Activated T-helper 1 cell treated with anti-CD3 and anti-CD28 coated beads, Interleukin-12 subunit alpha, Interleukin-12 subunit beta, Interleukin-2, Interleukin-4 antibody, amounts not matched to agents 30 ng/mL and 10 ng/mL and 1 ng/mL, durations not matched to agents 14 hours and 24 hours and 36 hours (primary cell): Measurements from ENCODE around the gene PPIL6. TPM values are rescaled to one million over a fixed set of nuclear protein-coding genes. Genes with fewer than 3 reads are reported as not detected.

ENCODE experiments used
- DNase-seq: peaks from one replicate; pipeline ENCODE4 v3.0.0; 2021; ENCODE audit warnings: low spot score
- H3K27ac Mint-ChIP-seq: one replicate; pipeline ENCODE4 v1.8.0; 2021; ENCODE audit warnings: mild to moderate bottlenecking, mixed read lengths
- H3K27me3 Mint-ChIP-seq: one replicate; pipeline ENCODE4 v1.8.0; 2022; ENCODE audit warnings: mild to moderate bottlenecking, moderate library complexity, mixed read lengths; ENCODE audit not compliant: insufficient read depth
- H3K36me3 Mint-ChIP-seq: one replicate; pipeline ENCODE4 v1.8.0; 2021; ENCODE audit warnings: low read depth, mixed read lengths
- H3K4me1 Mint-ChIP-seq: one replicate; pipeline ENCODE4 v1.8.0; 2021; ENCODE audit warnings: low read depth, mixed read lengths
- H3K4me3 Mint-ChIP-seq: one replicate; pipeline ENCODE4 v1.8.0; 2021; ENCODE audit warnings: mild to moderate bottlenecking, moderate library complexity, mixed read lengths
- H3K9me3 Mint-ChIP-seq: one replicate; pipeline ENCODE4 v1.8.0; 2021; ENCODE audit warnings: mixed read lengths
- intact Hi-C: fragments of 100-400 bp; cut with micrococcal nuclease; formaldehyde crosslinking; loops from one replicate; pipeline ENCODE4 v1.15.1; 2024
- total RNA-seq: library from RNA; stranded (reverse); gene quantifications from 2 replicates; pipeline ENCODE4 v1.2.3, GENCODE V29; 2022

Gene PPIL6
- 0.13 and 0.29 TPM in 2 replicates for total RNA-seq

DNA sequence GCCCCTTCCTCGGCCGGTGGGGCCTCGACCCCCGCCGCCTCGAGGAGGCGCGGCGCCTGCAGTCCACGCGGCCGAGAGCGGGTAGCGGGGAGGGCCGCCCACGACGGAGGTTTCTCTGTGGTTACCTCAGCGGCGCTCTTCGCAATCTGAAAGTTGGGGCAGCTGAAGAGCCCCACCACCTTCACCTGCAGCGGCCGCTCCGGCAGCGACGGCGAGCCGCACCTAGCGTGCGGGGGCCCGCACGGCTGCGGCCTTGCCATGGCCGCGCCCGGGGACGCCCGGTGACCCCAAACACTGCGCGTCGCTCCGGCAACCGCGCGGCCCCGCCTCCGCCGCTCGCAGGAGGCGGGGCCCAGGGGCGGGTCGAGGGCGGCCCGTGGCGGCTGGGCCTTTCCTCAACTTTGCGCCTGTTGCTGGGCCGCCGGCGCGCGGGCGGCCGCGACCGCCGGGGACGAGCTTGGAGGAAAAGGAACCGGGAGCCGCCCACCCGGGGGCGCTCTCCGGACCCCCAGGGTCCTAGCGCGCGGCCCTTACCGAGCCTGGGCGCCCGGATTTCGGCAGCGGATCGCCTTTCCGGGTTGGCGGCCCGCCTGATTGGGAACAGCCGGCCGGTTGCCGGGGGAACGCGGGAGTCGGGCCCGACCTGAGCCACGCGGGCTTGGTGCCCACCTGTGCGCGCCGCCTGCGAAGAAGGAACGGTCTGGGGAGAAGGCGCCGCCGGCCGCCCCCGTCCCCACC lies at the start of gene PPIL6, which contains the start of gene SMPD2:
Gene PPIL6, minus strand, starts transcription at position 298 of the 738 bp plus-strand sequence. Its CDS starts 38 bp downstream, at position 260.
Gene SMPD2, plus strand, starts transcription at position 394 of the 738 bp plus-strand sequence. CDS start 398 bp downstream, outside the sequence.
- Mint-ChIP-seq H3K27me3 (peaks cover 5% of the 10 kb centered on the region), H3K4me1 (peaks cover 23% of the 10 kb centered on the region), H3K27ac (peak within 1 kb of the TSS; percentile 91), H3K36me3 (peaks cover 13% of the 10 kb centered on the region), H3K9me3 (no peaks in the 10 kb centered on the region), H3K4me3 (peak within 1 kb of the TSS; percentile 88)
- intact Hi-C loops, result loop anchor here (1.0 to 5.0 kb wide), 7 partner anchors 15 to 343 kb away; partner anchors contain the start of genes AK9, CEP57L1, FIG4 and MICAL1
- DNase-seq, result peak; percentile 79

DNA sequence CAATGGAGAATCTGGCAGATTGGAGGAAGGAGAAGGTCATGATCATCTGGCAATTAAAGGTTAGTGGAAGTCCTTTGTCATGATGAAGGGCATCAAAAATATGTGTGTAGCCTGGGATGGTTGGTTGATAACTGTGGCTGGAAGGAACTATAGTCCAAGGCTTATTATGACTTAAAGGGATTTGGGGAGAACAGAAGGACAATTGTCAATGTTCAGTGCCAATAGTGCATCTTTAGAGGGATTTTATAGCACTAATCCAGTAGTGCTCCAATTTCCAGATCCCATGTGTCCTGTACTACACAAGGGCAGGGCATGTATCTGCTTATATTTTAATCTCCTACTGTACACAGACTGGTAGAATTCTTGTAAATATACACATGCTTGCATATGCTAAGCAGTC lies 47.6 kb upstream of the PPIL6 start:
- Mint-ChIP-seq H3K4me1 (peaks cover 27% of the 10 kb centered on the region), H3K27ac (no peak overlapping the region), H3K9me3 (no peaks in the 10 kb centered on the region), H3K27me3 (peaks cover 1% of the 10 kb centered on the region), H3K36me3 (no peaks in the 10 kb centered on the region), H3K4me3 (no peak overlapping the region)
- DNase-seq, result no peak
- intact Hi-C loops, result no loop called here

DNA sequence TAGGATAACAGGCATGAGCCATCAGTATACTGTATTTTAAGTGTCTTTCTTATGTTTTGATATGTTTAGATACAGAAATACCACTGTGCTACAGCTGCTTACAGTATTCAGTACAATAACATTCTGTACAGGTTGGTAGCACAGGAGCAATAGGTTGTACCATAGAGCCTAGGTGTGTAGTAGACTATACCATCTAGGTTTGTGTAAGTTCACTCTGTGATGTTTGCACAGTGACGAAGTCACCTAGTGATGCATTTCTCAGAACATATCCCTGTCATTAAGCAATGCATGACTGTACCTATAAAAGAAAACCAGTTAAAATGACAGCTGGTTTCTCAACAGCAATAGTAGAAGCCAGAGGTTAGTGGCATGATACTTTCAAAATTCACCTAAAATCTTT lies 45.6 kb upstream of the PPIL6 start:
- Mint-ChIP-seq H3K4me3 (no peak overlapping the region), H3K4me1 (peaks cover 27% of the 10 kb centered on the region), H3K27ac (no peak overlapping the region), H3K27me3 (peaks cover 1% of the 10 kb centered on the region), H3K36me3 (peaks cover 10% of the 10 kb centered on the region), H3K9me3 (no peaks in the 10 kb centered on the region)
- intact Hi-C loops, result no loop called here
- no peak for DNase-seq

DNA sequence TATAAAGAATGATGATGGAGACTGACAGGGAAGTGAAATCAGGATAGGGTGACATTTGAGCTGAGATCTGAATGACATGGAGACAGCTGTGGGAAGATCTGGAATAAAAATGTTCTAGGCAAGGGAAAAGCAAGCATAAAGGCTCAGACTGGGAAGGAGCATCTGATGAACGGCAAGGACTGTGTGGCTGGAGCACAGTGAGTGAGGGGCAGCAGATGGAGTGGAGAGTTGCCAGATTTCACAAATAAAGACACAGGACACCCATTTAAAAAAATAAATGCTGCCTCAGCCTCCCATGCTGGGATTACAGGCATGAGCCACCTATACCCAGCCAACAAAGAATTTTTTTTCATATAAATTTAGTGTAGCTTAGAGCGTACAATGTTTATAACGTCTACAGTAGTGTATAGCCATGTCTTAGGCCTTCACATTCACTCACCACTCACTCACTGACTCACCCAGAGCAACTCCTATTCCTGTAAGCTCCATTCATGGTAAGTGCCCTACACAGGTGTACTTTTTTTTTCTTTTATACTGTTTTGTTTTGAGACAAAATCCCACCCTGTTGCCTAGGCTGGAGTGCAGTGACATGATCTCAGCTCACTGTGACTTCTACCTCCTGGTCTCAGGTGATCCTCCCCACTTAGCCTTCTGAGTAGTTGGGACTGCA lies 45.0 kb upstream of the PPIL6 start:
- intact Hi-C loops, result no loop called here
- no peak overlapping the region for H3K4me3 Mint-ChIP-seq

DNA sequence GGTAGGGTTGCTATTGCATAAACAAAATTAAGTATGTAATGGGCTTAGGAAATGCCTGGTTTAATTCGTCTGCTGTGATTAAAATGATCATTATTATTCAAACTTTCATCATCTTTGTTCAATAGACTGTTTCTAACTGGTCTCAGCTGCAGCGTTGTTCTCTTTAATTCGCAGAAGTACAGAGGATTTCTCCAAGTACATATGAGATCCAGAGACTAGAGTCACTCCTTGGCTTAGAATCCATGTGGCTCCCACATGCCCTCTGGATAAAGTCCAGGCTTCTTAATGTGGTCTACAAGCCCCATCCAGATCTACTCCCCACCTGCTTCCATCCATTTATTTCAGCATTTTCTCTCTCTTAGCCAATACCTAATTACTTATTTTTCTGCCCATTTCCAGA lies 43.7 kb upstream of the PPIL6 start:
- Mint-ChIP-seq H3K4me3 (peak overlapping the region; percentile 53), H3K9me3 (no peaks in the 10 kb centered on the region), H3K27me3 (peaks cover 1% of the 10 kb centered on the region), H3K36me3 (peaks cover 24% of the 10 kb centered on the region), H3K4me1 (peaks cover 37% of the 10 kb centered on the region), H3K27ac (no peak overlapping the region)
- intact Hi-C loops, result loop anchor here (5.0 kb wide), 4 partner anchors 33 to 1662 kb away; partner anchors contain the start of genes SCML4 and SEC63
- no peak for DNase-seq

More for the DNA sequence above, 45.0 kb upstream of the PPIL6 start:
- Mint-ChIP-seq H3K27me3 (peaks cover 1% of the 10 kb centered on the region), H3K36me3 (peaks cover 16% of the 10 kb centered on the region), H3K9me3 (no peaks in the 10 kb centered on the region), H3K27ac (no peak overlapping the region), H3K4me1 (peaks cover 27% of the 10 kb centered on the region)
- DNase-seq, result no peak

DNA sequence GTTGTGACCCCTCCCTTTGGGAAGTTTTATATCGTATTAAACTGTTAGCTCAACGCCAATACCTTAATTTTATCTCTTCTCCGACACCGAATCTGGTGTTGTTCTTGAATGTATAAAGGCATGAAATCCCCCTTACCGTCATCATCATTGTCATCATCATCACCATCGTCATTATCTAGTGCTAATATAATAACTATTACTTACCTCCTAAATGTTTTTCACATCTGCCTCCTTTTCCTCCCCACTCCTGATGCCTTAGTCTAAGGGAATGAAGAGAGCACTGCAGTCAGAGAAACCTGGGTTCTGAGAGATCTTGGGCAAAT lies 43.3 kb upstream of the PPIL6 start:
- Mint-ChIP-seq H3K4me3 (peak overlapping the region; percentile 53), H3K27me3 (peaks cover 1% of the 10 kb centered on the region), H3K27ac (peak overlapping the region; percentile 16), H3K36me3 (peaks cover 28% of the 10 kb centered on the region), H3K4me1 (peaks cover 41% of the 10 kb centered on the region), H3K9me3 (no peaks in the 10 kb centered on the region)
- intact Hi-C loops, result loop anchor here (1.0 to 5.0 kb wide), 12 partner anchors 28 to 1661 kb away; partner anchors contain the start of genes AK9, CDC40, CEP57L1 and FIG4
- no peak for DNase-seq

DNA sequence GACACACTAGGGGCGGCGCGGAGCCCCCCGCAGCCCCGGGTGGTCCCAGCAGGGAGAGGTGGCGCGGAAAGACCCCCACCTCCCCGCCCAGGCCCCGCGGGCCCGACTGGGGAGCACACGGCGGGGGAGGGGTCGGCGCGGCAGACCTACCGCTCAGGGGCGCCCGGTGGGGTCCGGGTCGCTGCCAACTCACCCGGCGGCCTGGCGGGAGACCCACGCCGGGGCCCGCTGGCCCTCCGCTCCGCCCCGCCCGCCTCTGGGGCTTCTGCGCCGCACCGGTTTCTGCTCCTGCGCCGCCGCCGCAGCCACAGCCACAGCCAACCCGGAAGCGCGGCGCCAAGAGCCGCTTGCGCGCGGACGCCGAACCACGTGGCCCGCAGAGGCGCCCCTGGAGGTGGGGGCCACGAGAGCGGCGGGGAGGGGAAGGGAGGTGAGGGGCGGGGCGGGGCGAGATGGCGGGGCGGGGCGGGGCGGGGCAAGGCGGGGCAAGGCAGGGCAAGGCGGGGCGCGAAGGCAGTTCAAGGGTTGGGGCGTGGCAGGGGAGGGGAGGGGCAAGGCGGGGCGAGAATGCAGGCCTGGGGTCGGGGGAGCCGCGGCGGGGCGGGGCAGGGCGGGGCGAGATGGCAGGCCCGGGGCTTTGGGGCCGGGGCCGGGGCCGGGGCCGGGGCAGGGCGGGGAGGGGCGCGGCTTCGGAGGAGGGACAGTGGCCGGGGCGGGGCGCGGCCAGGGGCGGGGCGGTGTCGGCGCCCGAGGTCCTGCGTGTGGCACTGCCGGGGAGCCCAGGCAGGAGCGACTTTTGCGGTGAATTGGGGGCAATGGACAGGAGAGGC lies 42.7 kb upstream of the PPIL6 start, which contains the start of gene ZBTB24:
Gene ZBTB24, minus strand, starts transcription at position 315 of the 830 bp plus-strand sequence. CDS start 1,193 bp downstream, outside the sequence.
- no peaks in the 10 kb centered on the region for H3K9me3 Mint-ChIP-seq
- H3K4me3 Mint-ChIP-seq, result peak within 1 kb of the TSS; percentile 98
- H3K27ac Mint-ChIP-seq, result peak within 1 kb of the TSS; percentile 92
- peaks cover 1% of the 10 kb centered on the region for H3K27me3 Mint-ChIP-seq
- peaks cover 33% of the 10 kb centered on the region for H3K36me3 Mint-ChIP-seq
- peak; percentile 87 for DNase-seq
- intact Hi-C loops, result loop anchor here (1.0 to 5.0 kb wide), 12 partner anchors 28 to 1661 kb away; partner anchors contain the start of genes AK9, CDC40, CEP57L1 and FIG4
- peaks cover 47% of the 10 kb centered on the region for H3K4me1 Mint-ChIP-seq

DNA sequence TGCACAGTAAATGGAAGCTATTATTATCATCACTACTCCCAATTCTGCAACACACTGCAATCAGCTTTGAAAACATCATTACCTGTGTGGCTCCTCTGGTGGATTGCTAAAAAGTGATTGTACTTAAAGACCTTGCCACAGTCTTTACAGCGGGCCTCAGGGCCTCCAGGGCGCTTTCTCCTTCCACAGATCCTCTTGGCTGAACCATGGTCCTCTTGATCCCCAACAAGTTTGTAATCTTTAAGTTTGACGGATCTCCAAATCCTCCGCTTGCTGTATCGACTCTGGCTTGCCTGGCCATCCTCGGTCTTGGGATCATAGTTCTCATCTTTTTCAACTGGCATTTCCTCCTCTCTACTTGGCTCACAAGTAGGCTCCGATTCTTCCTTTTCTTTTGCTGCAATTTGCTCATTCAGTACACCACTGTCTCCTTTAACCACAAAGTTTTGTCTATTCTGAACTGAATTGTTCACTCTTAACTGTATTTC lies 40.6 kb upstream of the PPIL6 start:
- Mint-ChIP-seq H3K4me3 (peak overlapping the region; percentile 98), H3K4me1 (peaks cover 65% of the 10 kb centered on the region), H3K27me3 (no peaks in the 10 kb centered on the region), H3K27ac (peak overlapping the region; percentile 59), H3K9me3 (no peaks in the 10 kb centered on the region), H3K36me3 (peaks cover 47% of the 10 kb centered on the region)
- DNase-seq, result no peak
- intact Hi-C loops, result loop anchor here (5.0 kb wide), 4 partner anchors 36 to 1659 kb away; partner anchors contain the start of genes SCML4 and SEC63

DNA sequence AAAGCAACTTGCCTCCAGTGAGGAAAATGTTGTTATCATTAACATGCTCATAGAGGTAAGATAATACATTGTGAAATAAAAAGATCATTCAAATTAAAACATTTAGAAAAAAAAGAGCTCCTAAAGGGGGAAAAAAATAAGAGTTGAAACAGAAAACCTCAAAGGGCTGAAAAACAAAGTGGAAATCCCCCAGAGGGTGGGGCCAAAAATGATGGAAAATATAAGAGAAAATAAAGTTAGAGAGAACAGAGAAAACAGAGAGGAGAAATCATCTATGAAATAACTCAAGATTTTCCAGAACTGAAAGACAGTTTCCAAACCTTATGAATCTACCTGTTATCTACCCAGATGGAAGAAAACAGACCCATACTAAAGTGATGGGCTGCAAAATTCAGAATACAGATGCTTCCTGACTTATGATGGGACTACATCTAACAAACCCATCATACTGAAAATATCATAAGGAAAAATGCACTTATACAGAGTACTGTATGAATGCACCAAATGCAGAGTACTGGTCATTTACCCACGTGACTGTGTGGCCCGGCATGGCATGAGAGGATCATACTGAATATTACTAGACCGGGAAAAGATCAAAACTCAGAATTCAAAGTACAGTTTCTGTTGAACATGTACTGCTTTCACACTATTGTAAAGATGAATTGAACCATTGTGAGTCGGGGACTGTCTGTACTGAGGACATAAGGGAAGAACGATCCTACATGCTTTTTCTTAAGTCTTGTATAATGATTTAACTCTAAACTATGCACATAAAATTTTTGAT lies 38.6 kb upstream of the PPIL6 start:
- DNase-seq, result no peak
- Mint-ChIP-seq H3K4me3 (peak overlapping the region; percentile 83), H3K4me1 (peaks cover 72% of the 10 kb centered on the region), H3K36me3 (peaks cover 62% of the 10 kb centered on the region), H3K27ac (peak overlapping the region; percentile 86), H3K9me3 (no peaks in the 10 kb centered on the region), H3K27me3 (no peaks in the 10 kb centered on the region)
- intact Hi-C loops, result loop anchor here (1.0 to 2.0 kb wide), 3 partner anchors 21 to 106 kb away; partner anchors contain the start of genes PPIL6 and SMPD2

DNA sequence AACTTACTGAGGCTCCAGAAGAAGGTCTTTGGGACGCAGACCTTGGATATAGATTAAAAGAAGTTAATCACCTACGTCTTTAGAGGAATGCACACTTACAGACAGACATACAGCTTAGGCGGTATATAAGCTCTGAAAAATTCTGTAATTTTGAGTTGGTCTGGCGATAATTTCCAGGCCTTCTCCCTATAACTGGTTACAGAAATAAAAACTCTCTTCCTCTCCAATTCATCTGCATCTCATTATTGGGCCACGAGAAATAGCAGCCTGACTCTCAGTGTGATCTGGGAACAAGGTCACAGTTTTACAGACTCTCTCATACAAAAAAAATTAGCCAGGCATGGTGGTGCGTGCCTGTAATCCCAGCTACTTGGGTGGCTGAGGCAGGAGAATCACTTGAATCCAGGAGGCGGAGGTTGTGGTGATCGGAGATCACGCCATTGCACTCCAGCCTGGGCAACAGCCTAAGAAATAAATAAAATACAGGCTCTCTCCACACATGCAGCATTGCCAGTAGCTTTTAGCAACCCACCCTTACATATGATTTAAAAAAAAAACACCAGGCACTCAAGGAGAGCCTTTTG lies 37.9 kb upstream of the PPIL6 start:
- Mint-ChIP-seq H3K36me3 (peaks cover 66% of the 10 kb centered on the region), H3K27me3 (no peaks in the 10 kb centered on the region)

DNA sequence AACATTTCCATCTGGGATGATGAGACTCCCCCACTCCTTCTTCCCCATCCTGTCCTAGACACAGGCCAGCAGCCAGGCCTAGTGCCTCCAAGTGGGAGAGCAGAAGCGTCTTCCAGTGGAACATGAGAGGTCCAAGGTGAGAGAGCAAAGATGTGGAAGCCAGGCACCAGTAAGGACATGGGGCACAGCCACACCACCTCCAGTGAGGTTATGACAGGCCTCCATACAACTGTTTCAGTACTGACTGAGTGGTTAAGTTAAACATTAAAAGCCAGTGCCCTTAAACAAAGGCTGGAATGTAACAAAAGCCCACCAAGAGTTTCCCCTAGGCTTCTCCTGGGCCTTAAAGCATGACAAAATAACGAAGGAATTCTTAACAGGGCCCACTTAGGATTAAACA lies 37.3 kb upstream of the PPIL6 start:
- no peak for DNase-seq
- Mint-ChIP-seq H3K4me1 (peaks cover 77% of the 10 kb centered on the region), H3K27me3 (no peaks in the 10 kb centered on the region), H3K9me3 (no peaks in the 10 kb centered on the region), H3K27ac (peak overlapping the region; percentile 87), H3K4me3 (peak overlapping the region; percentile 83), H3K36me3 (peaks cover 71% of the 10 kb centered on the region)
- intact Hi-C loops, result loop anchor here (2.0 kb wide), 1 partner anchor 105 kb away; no protein-coding TSS in a partner anchor

More for the DNA sequence above, 37.9 kb upstream of the PPIL6 start:
- H3K9me3 Mint-ChIP-seq, result no peaks in the 10 kb centered on the region
- H3K27ac Mint-ChIP-seq, result peak overlapping the region; percentile 86
- intact Hi-C loops, result loop anchor here (2.0 kb wide), 1 partner anchor 106 kb away; no protein-coding TSS in a partner anchor
- peak overlapping the region; percentile 83 for H3K4me3 Mint-ChIP-seq
- peaks cover 71% of the 10 kb centered on the region for H3K4me1 Mint-ChIP-seq
- no peak for DNase-seq
